ENCODE results near the gene ARL15. TPM values are rescaled to one million over a fixed set of nuclear protein-coding genes. Genes with fewer than 3 reads are reported as not detected.

The ARL15 gene
- total and polyA plus RNA-seq, 9 donors, result 14.9 to 34.0 (median 19.2) TPM

- H3K27ac ChIP-seq, result no peak overlapping the region
- H3K9me3 ChIP-seq, result no peaks in the 10 kb centered on the region
- intact Hi-C loops (cut with DNase I), result no loop called here
- no peak for DNase-seq
- H3K4me1 ChIP-seq (ENCODE audit: insufficient read depth), result peaks cover 2% of the 10 kb centered on the region
- H3K27me3 ChIP-seq, result no peaks in the 10 kb centered on the region
- no peak overlapping the region for H3K4me3 ChIP-seq
- no peak for TF ChIP-seq EP300 (IDR thresholded peaks at IDR 0.05)
- no peak for TF ChIP-seq CTCF (IDR thresholded peaks at IDR 0.05)
- no peak for TF ChIP-seq POLR2A (IDR thresholded peaks at IDR 0.05)
- H3K36me3 ChIP-seq, result no peaks in the 10 kb centered on the region
- 88 to 90% (median 88%) methylated on average over 3 of the region's 3 CpGs for WGBS, 3 donors
These were observed 48.8 kb downstream of the ARL15 start for GRCh38 chr5:54261596-54261995.

- Histone ChIP-seq H3K4me3 (no peak overlapping the region), H3K9me3 (no peaks in the 10 kb centered on the region), H3K27me3 (no peaks in the 10 kb centered on the region), H3K4me1 (ENCODE audit: insufficient read depth) (peaks cover 2% of the 10 kb centered on the region), H3K27ac (no peak overlapping the region), H3K36me3 (no peaks in the 10 kb centered on the region)
- no peak for DNase-seq
- TF ChIP-seq POLR2A (IDR thresholded peaks at IDR 0.05), result no peak
- no peak for TF ChIP-seq EP300 (IDR thresholded peaks at IDR 0.05)
- TF ChIP-seq CTCF (IDR thresholded peaks at IDR 0.05), result no peak
- 90 to 98% (median 97%) methylated on average over 4 of the region's 4 CpGs for WGBS, 3 donors
- intact Hi-C loops (cut with DNase I), result no loop called here
These were observed 50.4 kb downstream of the ARL15 start for GRCh38 chr5:54259981-54260380.

GRCh38 chr5:54259090-54259489 lies 51.3 kb downstream of the ARL15 start:
- Histone ChIP-seq H3K9me3 (no peaks in the 10 kb centered on the region), H3K4me1 (ENCODE audit: insufficient read depth) (peaks cover 2% of the 10 kb centered on the region), H3K27ac (no peak overlapping the region), H3K4me3 (no peak overlapping the region), H3K36me3 (no peaks in the 10 kb centered on the region), H3K27me3 (no peaks in the 10 kb centered on the region)
- intact Hi-C loops (cut with DNase I), result no loop called here
- DNase-seq, result no peak
- TF ChIP-seq CTCF (IDR thresholded peaks at IDR 0.05) (no peak), POLR2A (IDR thresholded peaks at IDR 0.05) (no peak), EP300 (IDR thresholded peaks at IDR 0.05) (no peak)

- Histone ChIP-seq H3K9me3 (no peaks in the 10 kb centered on the region), H3K27me3 (no peaks in the 10 kb centered on the region), H3K4me3 (no peak overlapping the region), H3K27ac (no peak overlapping the region), H3K36me3 (no peaks in the 10 kb centered on the region), H3K4me1 (ENCODE audit: insufficient read depth) (no peaks in the 10 kb centered on the region)
- WGBS, 3 donors, result 76 to 79% (median 77%) methylated on average over 6 of the region's 6 CpGs
- TF ChIP-seq CTCF (IDR thresholded peaks at IDR 0.05) (no peak), EP300 (IDR thresholded peaks at IDR 0.05) (no peak), POLR2A (IDR thresholded peaks at IDR 0.05) (no peak)
- DNase-seq, result no peak
- intact Hi-C loops (cut with DNase I), result no loop called here
These were observed 52.8 kb downstream of the ARL15 start for GRCh38 chr5:54257366-54258118.
